NT2/D1 (cell line): ENCODE measurements around the gene ETNK1.

Source experiments
- SUZ12 ChIP-seq: IDR thresholded peaks from 2 replicates; pipeline ENCODE4 v1.6.1; 2011; ENCODE audit not compliant: insufficient read length, insufficient read depth; ENCODE audit errors: extremely low read depth
- ZNF274 ChIP-seq: IDR thresholded peaks from 2 replicates; pipeline ENCODE4 v1.6.1; 2011; ENCODE audit warnings: mild to moderate bottlenecking, low read depth, low read length

- TF ChIP-seq ZNF274 (no peak), SUZ12 (no peak)
Measured at GRCh38 chr12:22662356-22662755, 37.4 kb downstream of the ETNK1 start.
